ENCODE data around the gene SH2D2A.
A peak's percentile ranks its signal among the peaks of the same experiment; 100 is the strongest.
"Not testable (repeated sequence)": the region's sequence is repeated elsewhere in the genome, so short reads cannot be mapped to it uniquely, and the experiment has no call there.

The SH2D2A gene

DNA sequence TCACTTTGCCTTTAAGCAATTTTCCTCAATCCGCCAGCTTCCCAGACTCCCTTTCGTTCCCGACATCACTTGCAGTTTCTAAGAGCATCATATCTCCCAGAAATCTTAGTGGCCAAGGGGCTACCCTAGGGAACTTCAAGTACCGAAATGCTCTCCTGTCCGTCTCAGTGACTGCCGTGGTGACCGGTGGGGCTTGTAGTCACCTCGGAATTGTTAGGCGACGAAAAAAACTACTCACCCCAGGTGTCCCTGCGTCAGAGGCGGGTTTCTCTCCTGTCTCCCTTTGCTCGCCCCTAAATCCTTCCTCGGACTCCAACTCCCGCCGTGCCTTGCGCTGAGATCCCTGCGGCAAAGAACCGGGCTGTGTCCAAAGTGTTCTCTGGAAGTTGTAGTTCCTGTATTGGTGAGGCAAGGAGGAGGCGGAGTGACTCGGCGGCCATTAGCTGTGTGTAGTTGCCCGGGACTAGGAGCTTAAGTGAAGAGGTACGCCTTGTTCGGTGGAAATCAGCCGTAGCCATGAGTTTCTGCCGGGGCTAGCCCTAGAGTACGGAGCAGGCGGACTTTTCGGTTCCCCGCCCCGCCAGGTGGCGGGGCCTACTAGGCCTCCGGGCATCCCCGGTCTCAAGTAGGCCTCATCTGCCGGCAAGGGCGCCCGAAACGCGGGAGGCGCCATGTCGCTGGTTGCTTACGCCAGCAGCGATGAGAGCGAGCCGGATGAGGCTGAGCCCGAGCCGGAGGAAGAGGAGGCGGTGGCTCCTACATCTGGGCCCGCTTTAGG is 49.4 kb downstream of the SH2D2A start, which contains the start of gene PRCC:
Gene PRCC (plus strand): TSS at position 435 of the 778 bp plus-strand sequence. CDS start 237 bp downstream, at position 672.
- DNase-seq: peak; percentile 94

- DNase-seq: no peak
Observed at GRCh38 chr1:156766298-156767100, 50.1 kb downstream of the SH2D2A start.

DNA sequence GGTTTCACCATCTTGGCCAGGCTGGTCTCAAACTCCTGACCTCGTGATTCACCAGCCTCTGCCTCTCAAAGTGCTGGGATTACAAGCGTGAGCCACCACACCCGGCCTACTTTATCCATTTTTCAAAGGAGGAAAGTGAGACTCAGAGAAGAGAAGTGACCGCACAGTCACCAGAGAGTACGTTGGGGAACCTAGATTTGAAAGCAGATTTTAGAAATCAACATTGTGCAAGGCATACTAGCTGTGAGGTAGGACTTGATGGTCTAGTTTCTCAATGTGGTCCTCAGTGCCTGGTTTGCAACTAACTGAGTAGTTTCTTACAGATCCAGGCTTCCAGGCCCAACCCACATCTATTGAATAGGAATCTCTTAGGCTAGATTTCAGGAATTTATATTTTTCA is 51.0 kb downstream of the SH2D2A start:
- DNase-seq: no peak

DNA sequence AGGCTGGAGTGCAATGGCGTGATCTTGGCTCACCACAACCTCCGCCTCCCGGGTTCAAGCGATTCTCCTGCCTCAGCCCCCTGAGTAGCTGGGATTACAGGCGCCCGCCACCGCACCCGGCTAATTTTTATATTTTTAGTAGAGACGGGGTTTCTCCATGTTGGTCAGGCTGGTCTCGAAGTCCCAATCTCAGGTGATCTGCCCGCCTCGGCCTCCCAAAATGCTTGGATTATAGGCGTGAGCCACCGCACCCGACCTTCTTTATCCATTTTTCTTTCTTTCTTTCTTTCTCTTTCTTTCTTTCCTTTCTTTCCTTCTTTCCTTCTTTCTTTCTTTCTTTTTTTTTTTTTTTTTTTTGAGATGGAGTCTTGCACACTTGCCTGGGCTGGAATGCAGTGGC is 51.5 kb downstream of the SH2D2A start:
- DNase-seq: not testable (repeated sequence)

GRCh38 chr1:156760796-156761104 is 55.9 kb downstream of the SH2D2A start:
- no peak for DNase-seq

DNA sequence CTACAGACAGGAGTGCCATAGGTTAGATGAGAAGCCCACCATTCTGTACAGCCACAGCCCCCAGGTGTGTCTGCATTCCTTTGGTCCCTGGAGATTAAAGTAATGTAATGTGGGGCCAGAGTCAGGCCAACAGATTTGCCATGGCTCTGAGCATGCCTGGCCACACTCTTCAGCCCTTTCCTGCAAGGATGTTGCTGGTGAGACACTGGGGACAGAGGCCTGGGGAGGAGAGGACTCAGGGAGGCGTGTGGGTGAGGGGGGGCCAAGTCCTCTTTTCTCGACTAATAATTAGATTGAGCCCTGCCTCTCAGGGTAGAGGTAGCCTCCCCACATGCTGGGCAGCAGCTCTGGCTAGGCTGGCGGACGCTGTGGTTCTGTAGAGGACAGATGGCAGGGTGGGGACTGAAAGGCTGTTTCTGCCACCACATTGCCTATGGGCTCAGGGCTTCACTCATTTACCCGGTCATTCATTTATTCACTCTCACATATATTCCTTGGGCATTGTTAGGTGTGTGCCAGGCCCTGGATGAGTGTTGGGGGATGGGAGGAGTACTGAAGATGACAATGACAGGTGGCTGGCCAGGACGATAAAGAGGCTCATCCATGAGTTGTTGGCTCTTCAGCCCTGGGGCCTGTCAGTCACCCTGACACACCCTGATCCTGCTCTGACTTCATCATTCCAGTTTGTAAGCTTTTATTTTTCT is 56.4 kb downstream of the SH2D2A start:
- no peak for DNase-seq

GRCh38 chr1:156757572-156758253 is 58.9 kb downstream of the SH2D2A start:
- DNase-seq: not testable (repeated sequence)

DNA sequence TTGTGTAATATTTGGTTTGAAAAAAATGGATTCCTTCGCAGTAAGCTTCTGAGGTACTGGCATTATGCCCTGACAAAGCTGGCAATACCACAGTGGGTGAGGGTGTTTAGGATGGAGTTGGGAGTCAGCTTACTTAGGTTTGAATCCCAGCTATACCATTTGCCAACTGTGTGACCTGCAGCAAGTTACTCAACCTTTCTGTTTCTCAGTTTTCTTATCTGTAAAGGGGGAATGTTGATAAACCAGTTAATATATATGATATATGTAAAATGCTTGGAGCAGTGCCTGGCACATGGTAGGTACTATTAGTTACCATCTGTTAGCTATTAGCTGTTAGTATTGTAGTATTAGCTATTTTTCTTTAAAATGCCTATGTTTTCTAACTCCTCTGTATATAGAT is 60.3 kb downstream of the SH2D2A start:
- DNase-seq: no peak
